Stomach (tissue), 4 donors: ENCODE measurements around the gene C22orf15.

Experiments
- CTCF ChIP-seq, 7 experiments: fragments of 450-650 bp in 4 of 7; fragments of 200-600 bp in 3 of 7; sonication (generic) in 3 of 7; IDR thresholded peaks; one replicate each; pipeline ENCODE4 v1.5.1; 2016 to 2019; ENCODE audit warnings: antibody characterized with exemption in 7 of 7, control low read depth in 2 of 7, mild to moderate bottlenecking in 1 of 7
- POLR2A ChIP-seq, 4 donors: fragments of 450-650 bp; IDR thresholded peaks; one replicate each; pipeline ENCODE4 v1.6.1; 2016; ENCODE audit warnings: antibody characterized with exemption in 4 of 4, control low read depth in 2 of 4, mild to moderate bottlenecking in 1 of 4, moderate library complexity in 1 of 4

- TF ChIP-seq CTCF (IDR thresholded peaks at IDR 0.05) = no peak
- no peak for TF ChIP-seq POLR2A (IDR thresholded peaks at IDR 0.05)
Measured at GRCh38 chr22:23772649-23773473, 10.1 kb downstream of the C22orf15 start, which contains the start of gene MMP11.
